Upper lobe of left lung (tissue), 6 donors: ENCODE results near the gene CNOT6L. TPM values are rescaled to one million over a fixed set of nuclear protein-coding genes. Genes with fewer than 3 reads are reported as not detected.

Experiments
- ATAC-seq, 2 donors: fragments of 200-7000 bp; cut with Tn5 transposase; one replicate each; pipeline ENCODE4 v1.9.1; 2022; ENCODE audit warnings: mild to moderate bottlenecking in 2 of 2, moderate library complexity in 2 of 2; ENCODE audit not compliant: low FRiP score in 2 of 2
- DNase-seq, 2 donors: peaks; one replicate each; pipeline ENCODE4 v3.0.0-alpha.2; 2019 to 2020
- H3K27ac ChIP-seq, 4 donors: fragments of 200-600 bp; sonication (generic); one replicate each; pipeline ENCODE4 v1.5.1; 2016 to 2019
- H3K27me3 ChIP-seq, 4 donors: fragments of 200-600 bp; sonication (generic); one replicate each; pipeline ENCODE4 v1.5.1; 2017 to 2019
- H3K36me3 ChIP-seq, 4 donors: fragments of 200-600 bp; sonication (generic); one replicate each; pipeline ENCODE4 v1.5.1; 2016 to 2019
- H3K4me1 ChIP-seq, 4 donors: fragments of 200-600 bp; sonication (generic); one replicate each; pipeline ENCODE4 v1.5.1; 2018 to 2019
- H3K4me3 ChIP-seq, 4 donors: fragments of 200-600 bp; sonication (generic); one replicate each; pipeline ENCODE4 v1.5.1; 2017 to 2019; ENCODE audit warnings: mild to moderate bottlenecking in 2 of 4, moderate library complexity in 1 of 4
- H3K9me3 ChIP-seq, 4 donors: fragments of 200-600 bp; sonication (generic); one replicate each; pipeline ENCODE4 v1.5.1; 2018 to 2019
- EP300 ChIP-seq, 4 donors: sonication (generic); formaldehyde crosslinking; IDR thresholded peaks; one replicate each; pipeline ENCODE4 v1.5.1; 2017; ENCODE audit warnings: antibody characterized with exemption in 4 of 4, control low read depth in 2 of 4
- POLR2A ChIP-seq, 4 donors: fragments of 450-650 bp; IDR thresholded peaks; one replicate each; pipeline ENCODE4 v1.5.1; 2016 to 2017; ENCODE audit warnings: antibody characterized with exemption in 4 of 4, mild to moderate bottlenecking in 2 of 4
- POLR2AphosphoS5 ChIP-seq, 2 donors: sonication (generic); formaldehyde crosslinking; IDR thresholded peaks; one replicate each; pipeline ENCODE4 v1.5.1; 2017; ENCODE audit warnings: antibody characterized with exemption in 2 of 2
- WGBS, 2 donors: methylation state at CpG; one replicate each; pipeline ENCODE4 v1.1.5; 2017 to 2018; 5-methylcytosine and 5-hydroxymethylcytosine counted together
- small RNA-seq, 4 donors: library from RNA; depleted of rRNA; stranded (forward); fragments of <200 nt; gene quantifications; one replicate each; pipeline ENCODE3, GENCODE V24; 2016
- total RNA-seq, 6 donors: library from RNA; depleted of rRNA in 4 of 6; stranded (reverse); fragments of >200 nt in 4 of 6; gene quantifications; one replicate each; pipeline versions ENCODE4 v1.1.0 to v1.2.1, GENCODE V29; 2016 to 2021
- TF ChIP-seq, protein P1 (sequence below), 6 experiments: fragments of 450-650 bp in 4 of 6; fragments of 200-600 bp in 2 of 6; sonication (generic) in 2 of 6; IDR thresholded peaks; one replicate each; pipeline ENCODE4 v1.5.1; 2016 to 2019; ENCODE audit warnings: antibody characterized with exemption in 6 of 6
- donor health status: DM: no; HTN: no; CAD: no; lungs with moderate emphysema.
- donor health status: DM: no; HTN: yes; CAD: no; lungs with severe emphysema.

The CNOT6L gene
- total RNA-seq, 6 donors from 2014 or later = 16.8 to 61.0 (median 39.1) TPM

DNA sequence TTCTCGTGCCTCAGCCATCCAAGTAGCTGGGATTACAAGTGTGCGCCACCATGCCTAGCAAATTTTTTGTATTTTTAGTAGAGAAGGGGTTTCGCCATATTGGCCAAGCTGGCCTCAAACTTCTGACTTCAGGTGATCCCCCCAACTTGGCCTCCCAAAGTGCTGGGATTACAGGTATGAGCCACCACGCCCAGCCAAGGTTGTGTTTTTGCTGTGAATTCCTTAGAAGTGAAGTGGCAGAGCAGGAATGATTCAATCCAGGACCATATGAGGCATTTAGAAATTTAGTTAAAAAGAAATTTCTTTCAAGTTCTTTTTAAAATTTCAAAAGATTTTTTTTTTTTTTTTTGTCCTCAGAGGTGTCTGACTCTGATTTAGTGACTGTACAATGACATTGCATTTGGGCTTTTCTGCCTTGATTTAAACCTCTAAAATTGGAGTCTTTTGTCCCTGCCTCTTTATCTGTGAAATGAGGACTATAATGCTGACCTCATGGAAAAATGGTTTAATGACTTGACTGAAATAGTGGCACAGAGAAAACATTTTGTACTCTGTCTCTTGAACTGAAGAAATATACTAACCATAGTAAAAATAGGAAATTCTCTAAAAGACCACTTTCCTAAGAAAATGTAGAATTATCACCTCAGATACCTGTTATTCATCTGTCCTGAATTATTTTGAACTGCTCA lies 153.6 kb downstream of the CNOT6L start:
- Histone ChIP-seq H3K27ac (no peak overlapping the region), H3K27me3 (no peaks in the 10 kb centered on the region), H3K4me1 (peaks cover 0 to 10% (median 0%) of the 10 kb centered on the region in 4 donors), H3K36me3 (no peaks in the 10 kb centered on the region), H3K4me3 (no peak overlapping the region), H3K9me3 (no peaks in the 10 kb centered on the region)
- ATAC-seq (no peak), DNase-seq (no peak)
- TF ChIP-seq EP300 (IDR thresholded peaks at IDR 0.05) = no peak
- TF ChIP-seq POLR2A (IDR thresholded peaks at IDR 0.05) = no peak
- no peak for TF ChIP-seq POLR2AphosphoS5 (IDR thresholded peaks at IDR 0.05)
- TF ChIP-seq, protein P1, sequence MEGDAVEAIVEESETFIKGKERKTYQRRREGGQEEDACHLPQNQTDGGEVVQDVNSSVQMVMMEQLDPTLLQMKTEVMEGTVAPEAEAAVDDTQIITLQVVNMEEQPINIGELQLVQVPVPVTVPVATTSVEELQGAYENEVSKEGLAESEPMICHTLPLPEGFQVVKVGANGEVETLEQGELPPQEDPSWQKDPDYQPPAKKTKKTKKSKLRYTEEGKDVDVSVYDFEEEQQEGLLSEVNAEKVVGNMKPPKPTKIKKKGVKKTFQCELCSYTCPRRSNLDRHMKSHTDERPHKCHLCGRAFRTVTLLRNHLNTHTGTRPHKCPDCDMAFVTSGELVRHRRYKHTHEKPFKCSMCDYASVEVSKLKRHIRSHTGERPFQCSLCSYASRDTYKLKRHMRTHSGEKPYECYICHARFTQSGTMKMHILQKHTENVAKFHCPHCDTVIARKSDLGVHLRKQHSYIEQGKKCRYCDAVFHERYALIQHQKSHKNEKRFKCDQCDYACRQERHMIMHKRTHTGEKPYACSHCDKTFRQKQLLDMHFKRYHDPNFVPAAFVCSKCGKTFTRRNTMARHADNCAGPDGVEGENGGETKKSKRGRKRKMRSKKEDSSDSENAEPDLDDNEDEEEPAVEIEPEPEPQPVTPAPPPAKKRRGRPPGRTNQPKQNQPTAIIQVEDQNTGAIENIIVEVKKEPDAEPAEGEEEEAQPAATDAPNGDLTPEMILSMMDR (IDR thresholded peaks at IDR 0.05) = no peak
- WGBS, 2 donors = 94 to 96% methylated on average over 4 of the region's 4 CpGs

Small RNAs within 50 kb of the gene (small RNA-seq; reads per million reads assigned to genes)
- 0 reads per million in 4 donors for gene AC112225.1
- gene RF00612 = 0 reads per million in 4 donors

Other genes starting within 250 kb of the CNOT6L start
- gene CXCL13, start 213.5 kb downstream of the CNOT6L start, total RNA-seq = 1 to 10 TPM in 2 of 6 donors, under 1 TPM in 3, not detected in 1; 0.52 to 4.7 (median 0.76) TPM
- gene MRPL1, start 43.5 kb upstream of the CNOT6L start, total RNA-seq = 10 to 100 TPM in 4 of 6 donors, 1 to 10 TPM in 2; 4.1 to 26.5 (median 16.8) TPM
- 10 to 100 TPM in 1 of 6 donors, 1 to 10 TPM in 5; 3.9 to 11.2 (median 6.7) TPM for gene FRAS1, start 238.0 kb upstream of the CNOT6L start, total RNA-seq